ENCODE data around the gene MSI2.

MSI2 gene

GRCh38 chr17:57705921-57706695, 449.8 kb downstream of the MSI2 start:
- H3K4me3 ChIP-seq (ENCODE audit: low read depth, low read length): no peak overlapping the region
- TF ChIP-seq, protein P1, sequence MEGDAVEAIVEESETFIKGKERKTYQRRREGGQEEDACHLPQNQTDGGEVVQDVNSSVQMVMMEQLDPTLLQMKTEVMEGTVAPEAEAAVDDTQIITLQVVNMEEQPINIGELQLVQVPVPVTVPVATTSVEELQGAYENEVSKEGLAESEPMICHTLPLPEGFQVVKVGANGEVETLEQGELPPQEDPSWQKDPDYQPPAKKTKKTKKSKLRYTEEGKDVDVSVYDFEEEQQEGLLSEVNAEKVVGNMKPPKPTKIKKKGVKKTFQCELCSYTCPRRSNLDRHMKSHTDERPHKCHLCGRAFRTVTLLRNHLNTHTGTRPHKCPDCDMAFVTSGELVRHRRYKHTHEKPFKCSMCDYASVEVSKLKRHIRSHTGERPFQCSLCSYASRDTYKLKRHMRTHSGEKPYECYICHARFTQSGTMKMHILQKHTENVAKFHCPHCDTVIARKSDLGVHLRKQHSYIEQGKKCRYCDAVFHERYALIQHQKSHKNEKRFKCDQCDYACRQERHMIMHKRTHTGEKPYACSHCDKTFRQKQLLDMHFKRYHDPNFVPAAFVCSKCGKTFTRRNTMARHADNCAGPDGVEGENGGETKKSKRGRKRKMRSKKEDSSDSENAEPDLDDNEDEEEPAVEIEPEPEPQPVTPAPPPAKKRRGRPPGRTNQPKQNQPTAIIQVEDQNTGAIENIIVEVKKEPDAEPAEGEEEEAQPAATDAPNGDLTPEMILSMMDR (conservative IDR thresholded peaks at IDR 0.05; ENCODE audit: low read depth, low read length): no peak
- DNase-seq (ENCODE audit: low read depth): no peak

- TF ChIP-seq, protein P1 (conservative IDR thresholded peaks at IDR 0.05; ENCODE audit: low read depth, low read length): no peak
- no peak overlapping the region for H3K4me3 ChIP-seq (ENCODE audit: low read depth, low read length)
- no peak for DNase-seq (ENCODE audit: low read depth)
Observed at GRCh38 chr17:57706761-57707160, 450.4 kb downstream of the MSI2 start.

DNA sequence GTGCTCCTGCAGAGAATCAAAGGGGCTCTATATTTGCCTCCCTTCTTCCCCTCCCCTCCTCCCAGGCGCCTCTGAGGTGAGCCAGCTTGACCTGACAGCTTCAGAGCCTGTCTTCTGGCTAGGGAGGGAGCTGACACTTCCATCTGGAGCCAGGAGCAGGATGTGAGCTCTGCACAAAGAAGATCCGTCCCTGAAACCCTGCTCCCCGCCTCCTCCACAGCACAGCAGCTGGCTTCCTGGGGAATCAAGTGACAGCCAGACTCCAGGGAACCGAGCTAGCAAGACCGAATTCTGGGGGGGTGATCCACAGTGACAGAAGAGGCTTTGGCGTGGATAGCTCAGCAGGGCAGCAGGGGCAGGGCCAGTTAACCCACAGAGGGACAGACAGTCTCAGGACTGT, 451.6 kb downstream of the MSI2 start:
- peak; percentile 8 for DNase-seq (ENCODE audit: low read depth)
- TF ChIP-seq, protein P1 (conservative IDR thresholded peaks at IDR 0.05; ENCODE audit: low read depth, low read length): no peak
- no peak overlapping the region for H3K4me3 ChIP-seq (ENCODE audit: low read depth, low read length)

DNA sequence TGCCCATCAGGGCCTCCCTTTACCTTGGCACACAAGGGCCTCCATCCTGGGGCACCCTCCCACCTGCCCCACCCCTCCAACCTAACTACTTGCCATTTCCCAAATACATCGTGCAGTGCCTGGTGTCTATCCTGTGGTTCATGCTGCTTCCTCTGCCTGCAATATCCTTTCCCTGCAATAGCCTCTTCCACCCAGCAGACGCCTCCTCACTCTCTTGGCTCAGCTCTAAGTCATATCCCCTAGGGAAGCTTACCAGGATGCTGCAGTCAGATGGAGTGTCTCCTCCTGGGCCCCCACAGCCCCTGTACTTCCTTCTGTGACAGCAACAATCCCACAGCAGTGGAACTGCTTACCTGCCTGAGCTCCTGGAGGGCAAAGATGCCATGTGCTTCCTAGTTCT, 452.1 kb downstream of the MSI2 start:
- DNase-seq (ENCODE audit: low read depth): peak; percentile 20
- H3K4me3 ChIP-seq (ENCODE audit: low read depth, low read length): no peak overlapping the region
- TF ChIP-seq, protein P1 (conservative IDR thresholded peaks at IDR 0.05; ENCODE audit: low read depth, low read length): peak; percentile 17

DNA sequence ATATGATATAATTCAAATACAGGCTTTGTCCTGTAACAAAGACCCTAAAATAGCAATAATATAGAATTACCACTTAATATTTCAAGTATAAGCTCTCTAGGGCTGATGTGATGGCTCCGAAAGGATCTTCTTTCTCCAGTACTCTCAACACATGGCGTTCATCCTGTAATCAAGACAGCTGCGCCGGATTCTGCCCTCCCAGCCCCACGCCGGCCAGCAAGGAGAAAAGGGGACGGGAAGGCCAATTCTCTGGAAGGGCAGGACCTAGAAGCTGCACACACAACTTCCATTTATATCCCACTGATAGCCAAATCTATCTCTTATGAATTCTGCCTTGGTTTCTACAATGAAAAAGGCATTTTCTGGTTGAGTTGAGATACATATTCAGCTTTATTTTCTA, 456.8 kb downstream of the MSI2 start:
- no peak overlapping the region for H3K4me3 ChIP-seq (ENCODE audit: low read depth, low read length)
- TF ChIP-seq, protein P1 (conservative IDR thresholded peaks at IDR 0.05; ENCODE audit: low read depth, low read length): no peak
- no peak for DNase-seq (ENCODE audit: low read depth)

- TF ChIP-seq, protein P1 (conservative IDR thresholded peaks at IDR 0.05; ENCODE audit: low read depth, low read length): no peak
- no peak overlapping the region for H3K4me3 ChIP-seq (ENCODE audit: low read depth, low read length)
- DNase-seq (ENCODE audit: low read depth): no peak
Observed at GRCh38 chr17:57714665-57715180, 458.4 kb downstream of the MSI2 start.

GRCh38 chr17:57715981-57716380, 459.7 kb downstream of the MSI2 start:
- no peak for DNase-seq (ENCODE audit: low read depth)
- TF ChIP-seq, protein P1 (conservative IDR thresholded peaks at IDR 0.05; ENCODE audit: low read depth, low read length): no peak
- no peak overlapping the region for H3K4me3 ChIP-seq (ENCODE audit: low read depth, low read length)

Data from choroid plexus epithelial cell (primary cell).